Caki2 (cell line): Measurements from ENCODE around the gene PLCB1. TPM values are rescaled to one million over a fixed set of nuclear protein-coding genes. Genes with fewer than 3 reads are reported as not detected.

Experiments used
- DNase-seq: peaks from one replicate; pipeline ENCODE4 v3.0.0-alpha.2; 2015; ENCODE audit warnings: low read depth
- in situ Hi-C: cut with HindIII; loops from 2 replicates; pipeline ENCODE4 v1.10.0; 2016; ENCODE audit warnings: low sequenced_read_pairs, low pct_unique_long_range_greater_than_20kb, mixed read lengths
- total RNA-seq: library from RNA; depleted of rRNA; stranded (reverse); fragments of >200 nt; shearing (Covaris generic); gene quantifications from 2 replicates; pipeline ENCODE4 v1.2.3, GENCODE V29; 2014; ENCODE audit warnings: low replicate concordance

PLCB1 gene
- total RNA-seq, 1 experiment from 2014 or later = 2.4 TPM

DNA sequence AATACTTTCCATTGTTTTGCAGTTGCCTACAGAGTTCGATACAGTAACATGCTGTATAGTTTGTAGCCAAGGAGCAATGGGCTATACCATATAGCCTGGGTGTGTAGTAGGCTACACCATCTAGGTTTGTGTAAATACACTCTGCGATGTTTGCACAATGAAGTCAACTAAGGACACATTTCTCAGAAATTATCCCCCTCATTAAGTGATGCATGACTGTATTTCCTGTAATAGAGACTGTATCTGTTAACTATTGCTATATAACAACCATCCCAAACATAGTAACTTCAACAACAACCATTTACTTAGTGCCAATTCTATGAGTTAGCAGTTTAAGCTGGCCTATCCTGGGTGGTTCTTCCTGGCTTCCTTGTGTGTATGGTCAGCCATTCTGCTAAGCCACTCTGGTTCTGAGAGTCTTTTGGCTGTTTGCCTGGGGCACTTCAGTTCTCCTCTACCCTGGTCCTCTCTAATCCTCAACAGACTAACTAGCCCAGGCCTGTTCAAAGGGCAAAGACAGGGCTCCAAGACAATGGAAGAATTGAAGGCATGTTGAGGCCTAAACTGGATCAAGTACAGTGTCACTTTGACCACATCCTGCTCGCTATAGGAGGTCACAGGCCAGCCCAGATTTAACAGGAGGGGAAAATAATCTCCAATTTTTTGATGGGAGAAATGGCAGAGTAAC, 124.0 kb downstream of the PLCB1 start:
- in situ Hi-C loops = no loop called here
- no peak for DNase-seq

DNA sequence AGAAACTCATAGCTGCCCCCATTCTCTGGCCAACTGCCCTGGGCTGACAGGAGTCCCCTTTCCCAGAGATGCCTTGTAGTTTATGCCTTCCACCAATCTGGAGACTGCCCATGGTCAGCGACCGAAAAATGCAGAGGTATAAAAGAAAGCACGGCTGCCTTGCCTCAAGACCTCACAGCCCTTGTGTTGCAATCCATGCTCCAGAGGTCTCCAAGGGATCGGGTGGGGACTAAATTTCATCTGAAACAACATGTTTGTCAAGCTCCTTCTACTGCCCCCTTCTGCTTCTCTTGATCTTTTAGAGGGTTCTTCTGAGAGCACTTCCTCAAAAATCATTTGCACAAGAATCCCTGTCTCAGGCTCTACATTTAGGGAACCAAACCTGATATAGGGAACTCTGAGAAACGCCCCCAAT, 128.8 kb downstream of the PLCB1 start:
- in situ Hi-C loops = no loop called here
- no peak for DNase-seq

DNA sequence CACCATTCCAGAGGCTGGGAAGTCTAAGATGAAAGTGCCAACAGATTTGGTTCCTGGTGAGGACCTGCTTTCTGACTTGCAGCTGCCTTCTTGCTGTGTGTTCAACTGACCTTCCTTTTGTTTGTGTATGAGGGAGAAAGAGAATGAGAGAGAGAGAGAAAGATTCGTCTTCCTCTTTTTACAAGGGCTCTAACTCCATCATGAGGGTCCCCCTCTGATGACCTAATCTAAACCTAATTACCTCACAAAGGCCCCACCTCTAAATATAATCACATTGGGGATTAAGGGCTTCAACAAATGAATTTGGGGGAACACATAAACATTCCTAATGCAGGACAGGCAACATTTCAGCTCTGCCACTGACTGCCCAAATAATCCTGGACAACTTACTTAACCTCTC, 130.7 kb downstream of the PLCB1 start:
- no peak for DNase-seq
- in situ Hi-C loops = no loop called here

DNA sequence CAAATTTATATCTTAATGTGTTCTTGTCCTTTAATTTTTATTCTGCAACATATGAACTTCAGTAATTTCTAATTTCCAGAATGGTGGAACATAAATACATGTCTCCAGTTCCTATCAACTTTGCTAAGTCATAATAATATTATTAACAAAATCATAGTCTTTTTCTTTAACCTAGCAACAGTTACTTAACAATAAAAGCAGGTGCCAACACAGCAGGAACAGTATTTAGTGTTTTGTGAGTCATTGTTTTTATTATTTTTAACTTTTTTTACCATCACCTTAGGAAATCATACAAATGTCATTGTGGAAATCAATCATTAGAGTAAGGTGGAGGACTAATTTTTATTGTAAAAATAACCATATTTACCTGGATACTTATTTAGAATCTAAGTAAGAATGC, 133.5 kb downstream of the PLCB1 start:
- in situ Hi-C loops = no loop called here
- DNase-seq = no peak

DNA sequence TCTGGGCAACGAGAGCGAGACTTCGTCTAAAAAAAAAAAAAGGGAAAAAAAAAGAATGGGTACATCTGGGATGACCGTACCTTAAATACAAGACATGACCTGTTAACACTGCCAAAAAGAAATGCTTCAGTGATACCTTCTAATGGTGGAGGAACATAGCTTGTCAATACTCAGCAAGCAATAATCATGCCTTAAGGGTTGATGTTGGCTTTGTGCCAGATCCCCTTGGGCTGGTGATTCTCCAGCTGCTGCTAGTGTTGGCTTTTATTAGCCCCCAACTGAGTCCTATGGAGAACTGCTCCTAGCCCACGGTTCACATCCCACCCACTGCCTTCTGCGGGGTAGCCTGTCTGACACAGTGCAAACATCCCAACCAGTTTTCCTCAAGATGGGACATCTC, 134.9 kb downstream of the PLCB1 start:
- in situ Hi-C loops = no loop called here

DNA sequence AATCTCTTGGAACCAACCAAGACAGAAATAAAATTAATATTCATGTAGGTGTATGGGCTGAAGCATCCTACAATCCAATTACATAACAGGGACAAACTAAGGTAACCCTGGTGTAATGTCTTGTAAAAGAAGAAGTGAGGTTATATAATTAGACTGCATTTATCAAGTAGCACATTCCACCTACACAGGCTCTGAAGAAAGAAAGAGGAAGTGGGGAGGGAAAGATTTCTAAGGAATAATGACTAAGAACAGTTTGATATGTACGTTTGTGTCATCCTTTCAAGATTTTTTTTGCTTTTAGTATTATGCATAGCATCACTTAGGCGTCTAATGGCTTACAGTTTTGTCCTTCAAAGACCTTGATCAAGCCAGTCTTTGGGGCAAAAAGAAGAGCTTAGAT, 139.7 kb downstream of the PLCB1 start:
- in situ Hi-C loops = no loop called here
- DNase-seq = no peak

More for the DNA sequence above, 134.9 kb downstream of the PLCB1 start:
- DNase-seq = no peak

DNA sequence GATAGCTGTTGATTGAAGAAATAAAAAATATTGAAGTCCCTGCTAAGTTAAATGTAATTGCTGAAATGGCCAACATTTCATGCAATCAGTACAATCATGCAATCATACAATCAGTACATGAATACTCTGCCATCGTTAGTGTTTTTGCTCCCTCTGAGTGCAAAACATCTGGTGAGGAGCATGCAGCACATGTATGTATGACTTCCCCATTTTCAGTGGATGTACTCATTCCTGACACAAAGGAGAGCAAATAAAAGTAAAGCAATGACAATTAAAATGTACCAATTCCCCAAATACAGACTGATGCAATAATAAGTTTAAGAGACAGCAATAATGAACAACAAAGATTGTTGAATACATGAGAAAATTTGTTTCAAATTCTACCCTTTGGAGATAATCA, 140.7 kb downstream of the PLCB1 start:
- in situ Hi-C loops = no loop called here

DNA sequence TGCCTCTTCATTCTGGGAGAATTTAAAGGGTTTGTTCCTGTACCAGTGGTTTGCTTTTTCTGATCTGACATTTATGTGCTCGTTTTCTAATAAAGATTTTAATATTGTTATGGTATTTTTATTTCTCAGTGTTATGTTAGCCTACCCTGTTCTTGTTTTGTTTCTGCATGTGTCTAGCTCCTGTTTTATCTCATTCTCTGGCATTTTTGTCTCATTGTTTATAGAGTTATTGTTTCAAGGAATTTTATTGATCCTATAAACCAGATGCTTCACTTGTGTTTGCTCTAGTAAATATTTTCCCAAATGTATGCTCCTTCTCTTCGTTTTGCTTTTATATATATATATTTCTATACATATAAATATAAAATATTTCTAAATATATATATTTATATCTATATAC, 152.8 kb downstream of the PLCB1 start:
- in situ Hi-C loops = no loop called here

More for the DNA sequence above, 140.7 kb downstream of the PLCB1 start:
- no peak for DNase-seq

DNA sequence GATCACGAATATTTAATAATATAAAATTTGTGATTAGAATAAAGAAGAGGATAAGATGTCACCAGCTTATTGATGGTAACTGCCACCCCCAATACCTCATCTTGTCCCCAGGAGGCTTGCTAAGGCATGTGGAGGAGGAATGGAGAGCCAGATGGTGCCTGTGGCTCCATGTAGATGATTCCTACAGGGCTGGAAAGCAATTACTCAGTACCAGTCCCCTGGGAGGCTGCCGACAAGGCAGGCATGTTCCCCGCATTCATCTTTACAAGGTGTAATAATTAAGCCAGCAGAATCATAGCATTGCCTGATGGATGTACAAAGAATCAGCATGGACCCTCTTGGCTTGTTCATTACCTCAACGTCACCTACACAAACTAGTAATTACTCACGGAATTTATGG, 155.3 kb downstream of the PLCB1 start:
- in situ Hi-C loops = no loop called here

More for the DNA sequence above, 152.8 kb downstream of the PLCB1 start:
- DNase-seq = no peak

DNA sequence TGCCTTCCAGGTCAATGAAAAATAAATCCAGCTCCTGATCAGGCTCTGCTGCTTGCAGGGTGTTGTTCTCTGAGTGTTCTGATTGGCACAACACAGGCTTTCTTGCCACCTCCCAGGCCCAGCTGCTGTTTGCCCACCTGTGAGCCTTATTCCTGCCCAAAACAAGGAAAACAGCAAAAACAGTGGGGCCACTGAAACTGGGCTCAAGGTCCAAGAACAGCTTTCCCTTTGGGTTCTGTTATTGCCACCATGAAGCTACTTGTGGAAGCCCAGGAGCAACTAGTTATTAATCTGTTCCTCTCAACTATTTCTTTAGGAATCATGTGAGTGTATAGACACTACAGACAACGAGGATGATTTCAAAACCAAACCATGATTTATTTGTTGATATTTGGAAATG, 159.1 kb downstream of the PLCB1 start:
- in situ Hi-C loops = no loop called here
- no peak for DNase-seq

More for the DNA sequence above, 155.3 kb downstream of the PLCB1 start:
- DNase-seq = no peak

DNA sequence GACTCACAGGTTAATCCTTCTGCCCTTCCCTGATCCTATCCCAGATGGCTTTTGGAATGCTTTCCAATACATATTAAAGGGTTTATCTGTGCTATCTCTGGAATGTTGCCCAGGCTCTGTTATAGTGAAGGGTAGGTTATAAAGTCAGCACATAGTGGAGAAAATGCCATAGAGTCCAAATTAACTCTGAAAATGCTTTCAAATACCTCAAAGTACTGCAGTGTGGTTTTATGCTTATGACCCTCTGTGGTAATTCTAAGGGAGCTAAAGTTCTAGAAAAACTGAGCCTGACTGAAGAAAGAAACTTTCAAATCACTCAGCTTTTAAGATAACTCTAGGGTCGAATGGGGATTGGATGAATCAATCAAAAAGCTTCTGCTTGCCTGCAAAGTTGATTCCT, 159.8 kb downstream of the PLCB1 start:
- in situ Hi-C loops = no loop called here
- no peak for DNase-seq

DNA sequence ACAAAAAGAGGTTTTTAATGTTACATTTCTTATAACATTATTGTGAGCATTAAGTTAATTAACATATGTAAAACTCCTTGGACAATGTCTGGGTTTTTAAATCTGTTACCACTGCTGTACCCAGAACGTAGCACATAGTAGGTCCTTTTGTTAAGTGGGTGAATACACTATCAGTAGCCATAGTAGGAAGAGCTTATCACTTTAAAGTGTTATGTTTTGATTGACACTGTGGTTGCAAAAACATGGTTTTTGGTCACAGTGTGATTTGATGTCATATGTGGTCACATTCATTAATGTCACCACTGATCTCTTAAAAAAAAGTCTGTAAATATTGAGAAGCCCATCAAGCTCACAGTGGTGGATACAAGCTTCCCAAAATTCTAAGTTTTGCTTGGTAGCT, 160.7 kb downstream of the PLCB1 start:
- in situ Hi-C loops = no loop called here
- no peak for DNase-seq

DNA sequence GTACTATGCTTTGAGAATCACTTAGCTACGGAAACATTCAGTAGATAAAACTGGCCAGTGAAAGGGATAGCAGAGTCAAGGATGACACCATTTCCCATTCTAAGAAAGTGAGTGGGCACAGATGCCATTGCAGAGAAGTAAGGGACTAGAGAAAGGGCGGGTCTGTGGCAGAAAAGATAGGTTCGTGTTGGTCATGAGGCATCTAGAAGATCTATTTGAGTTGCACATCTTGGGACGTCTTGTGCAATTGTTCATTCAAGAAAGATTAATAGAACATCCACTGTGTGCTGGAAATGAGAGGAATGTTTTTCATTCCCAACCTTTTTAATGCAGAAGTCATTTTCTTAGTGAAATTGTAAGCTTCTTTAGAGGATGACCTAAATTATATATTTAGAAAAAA, 161.7 kb downstream of the PLCB1 start:
- in situ Hi-C loops = no loop called here
- no peak for DNase-seq

DNA sequence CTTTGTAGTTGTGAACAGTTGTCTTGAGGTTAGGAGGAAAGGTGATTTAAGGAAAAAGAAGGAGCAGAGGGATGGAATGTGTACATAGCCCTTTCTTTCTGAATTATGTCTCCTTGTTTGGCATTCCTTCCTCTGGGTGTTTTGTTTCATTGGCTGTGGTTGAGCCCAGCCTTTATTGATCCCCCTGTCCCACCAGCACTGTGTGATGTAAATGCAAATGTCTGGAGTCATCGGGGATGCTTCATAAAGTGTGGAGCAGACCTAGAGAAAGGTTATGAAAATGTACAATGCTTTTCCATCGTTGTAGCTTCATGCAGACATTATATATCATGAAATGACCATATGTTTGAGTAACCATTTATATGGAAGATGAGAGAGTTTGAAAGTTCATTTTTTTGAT, 164.5 kb downstream of the PLCB1 start:
- no peak for DNase-seq
- in situ Hi-C loops = no loop called here

DNA sequence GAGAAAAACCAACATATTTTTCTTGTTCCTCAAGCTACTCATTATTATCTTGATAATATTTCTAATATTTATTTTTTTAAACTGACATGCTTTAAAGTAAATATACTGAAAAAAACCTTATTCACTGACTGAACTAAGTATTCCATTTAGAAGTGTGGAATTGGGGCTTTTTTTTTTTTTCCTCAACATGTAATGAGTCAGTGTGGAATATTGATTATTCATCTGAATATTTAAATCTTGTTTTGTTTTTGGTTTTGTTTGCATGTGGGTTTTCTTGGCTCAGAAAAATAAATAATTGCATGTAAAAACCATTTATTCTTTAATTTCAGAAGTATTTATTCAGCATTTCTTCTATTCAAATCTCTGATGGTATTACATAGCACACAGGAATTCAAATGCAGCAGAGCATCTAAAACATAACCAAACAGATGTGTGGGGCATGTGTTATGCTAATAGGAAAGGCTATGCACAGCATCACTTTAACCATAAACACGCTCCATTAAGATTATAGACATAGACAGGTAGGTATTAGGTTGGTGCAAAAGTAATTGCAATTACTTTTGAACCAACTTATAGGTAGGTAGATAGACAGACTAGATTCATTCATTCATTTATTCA, 166.5 kb downstream of the PLCB1 start:
- in situ Hi-C loops = no loop called here
- DNase-seq = no peak

DNA sequence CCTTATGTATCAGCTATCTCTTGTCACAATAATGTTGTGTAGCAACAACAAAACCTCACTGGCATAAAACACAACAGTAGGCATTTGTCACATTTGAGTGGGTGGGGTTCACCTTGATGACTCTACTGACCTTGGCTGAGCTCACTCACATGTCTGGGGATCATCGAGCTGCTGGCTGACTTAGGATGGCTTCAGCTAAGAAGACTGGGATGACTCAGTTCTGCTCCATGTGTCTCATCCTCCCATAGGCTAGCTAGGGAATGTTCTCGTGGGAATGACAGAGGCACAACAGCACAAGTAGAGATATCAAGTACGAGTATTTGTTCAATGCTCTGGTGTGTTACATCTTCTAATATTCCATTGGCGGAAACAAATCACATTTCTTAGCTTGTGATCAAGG, 167.9 kb downstream of the PLCB1 start:
- no peak for DNase-seq
- in situ Hi-C loops = no loop called here

DNA sequence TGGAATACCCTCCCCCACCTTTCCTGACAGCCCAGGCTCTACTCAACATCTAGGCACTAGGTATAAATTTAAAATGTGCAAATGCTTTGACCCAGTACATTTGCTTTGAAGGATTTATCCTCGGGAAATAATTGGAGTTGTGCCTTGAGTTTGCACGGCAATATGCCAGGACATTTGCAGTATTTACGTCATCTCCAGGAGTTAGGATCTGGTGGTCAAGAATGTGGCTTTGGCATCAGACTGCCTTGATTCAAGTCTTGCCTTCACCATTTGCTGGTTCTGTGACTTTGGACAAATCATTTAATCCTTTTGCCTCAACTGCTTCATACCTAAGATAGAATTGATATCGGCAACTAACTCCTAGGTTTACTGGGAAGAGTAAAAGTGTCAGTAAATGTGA, 169.6 kb downstream of the PLCB1 start:
- no peak for DNase-seq
- in situ Hi-C loops = no loop called here

DNA sequence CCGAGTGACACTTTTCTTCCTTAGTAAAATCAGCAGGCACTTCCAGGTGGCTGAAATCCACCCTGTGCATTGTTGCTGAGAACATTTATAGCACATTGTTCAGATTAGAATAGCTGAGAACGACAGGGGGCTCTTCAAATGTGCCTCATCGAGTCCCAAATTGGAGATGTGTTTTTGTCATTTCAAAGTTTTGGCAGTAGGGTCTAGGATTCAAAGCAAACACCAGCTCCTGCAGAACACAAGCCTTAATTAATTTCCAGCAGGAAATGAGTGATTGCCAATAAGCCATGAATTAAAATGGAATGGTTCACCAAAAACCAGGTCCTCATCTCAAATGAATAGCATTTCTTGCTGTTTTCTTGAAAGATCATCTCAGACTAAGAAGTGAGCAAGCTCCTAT, 171.6 kb downstream of the PLCB1 start:
- no peak for DNase-seq
- in situ Hi-C loops = no loop called here

DNA sequence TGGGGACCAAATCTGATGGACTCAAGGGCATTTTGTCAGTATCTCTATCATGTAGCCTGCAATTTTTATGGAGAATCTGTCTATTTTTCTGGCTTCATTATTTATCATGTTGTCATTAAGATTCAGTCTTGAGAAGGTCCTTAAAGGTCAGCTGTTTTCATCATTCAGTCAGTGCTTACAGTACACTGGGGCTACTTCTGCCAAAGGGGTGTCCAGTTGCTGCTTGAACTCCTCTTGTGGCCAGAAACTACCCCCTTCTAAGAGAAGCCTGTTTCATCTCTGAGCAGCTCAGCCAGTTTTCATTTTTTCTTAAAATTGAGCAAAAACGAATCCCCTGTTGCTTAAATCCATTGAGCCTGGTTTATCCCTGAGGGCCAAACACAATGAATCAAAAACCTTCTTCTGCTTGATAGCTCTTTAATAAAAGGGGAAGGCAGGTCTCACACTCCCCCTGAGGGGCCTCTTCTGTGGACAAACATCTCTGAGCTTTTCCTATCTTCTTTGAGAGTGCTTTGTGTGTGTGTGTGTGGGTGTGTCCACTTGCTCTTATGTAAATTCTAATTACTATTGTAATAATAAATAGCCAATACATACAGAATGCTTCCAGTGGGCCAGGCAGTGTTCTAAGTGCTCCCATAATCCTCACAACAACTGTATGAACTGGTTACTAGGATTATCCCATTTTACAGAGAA, 172.2 kb downstream of the PLCB1 start:
- in situ Hi-C loops = no loop called here
- DNase-seq = no peak
